WI38 (cell line): Measurements from ENCODE around the gene GADD45GIP1.

Experiments used
- H3K4me3 ChIP-seq: 2 replicates; pipeline ENCODE4 v1.5.1; 2011; ENCODE audit warnings: low read depth, mild to moderate bottlenecking, control low read depth, low read length
- TF ChIP-seq, protein P1 (sequence below): IDR thresholded peaks from 2 replicates; pipeline ENCODE4 v1.5.1; 2012; ENCODE audit warnings: low read depth, mild to moderate bottlenecking, control low read depth, low read length

The GADD45GIP1 gene

DNA sequence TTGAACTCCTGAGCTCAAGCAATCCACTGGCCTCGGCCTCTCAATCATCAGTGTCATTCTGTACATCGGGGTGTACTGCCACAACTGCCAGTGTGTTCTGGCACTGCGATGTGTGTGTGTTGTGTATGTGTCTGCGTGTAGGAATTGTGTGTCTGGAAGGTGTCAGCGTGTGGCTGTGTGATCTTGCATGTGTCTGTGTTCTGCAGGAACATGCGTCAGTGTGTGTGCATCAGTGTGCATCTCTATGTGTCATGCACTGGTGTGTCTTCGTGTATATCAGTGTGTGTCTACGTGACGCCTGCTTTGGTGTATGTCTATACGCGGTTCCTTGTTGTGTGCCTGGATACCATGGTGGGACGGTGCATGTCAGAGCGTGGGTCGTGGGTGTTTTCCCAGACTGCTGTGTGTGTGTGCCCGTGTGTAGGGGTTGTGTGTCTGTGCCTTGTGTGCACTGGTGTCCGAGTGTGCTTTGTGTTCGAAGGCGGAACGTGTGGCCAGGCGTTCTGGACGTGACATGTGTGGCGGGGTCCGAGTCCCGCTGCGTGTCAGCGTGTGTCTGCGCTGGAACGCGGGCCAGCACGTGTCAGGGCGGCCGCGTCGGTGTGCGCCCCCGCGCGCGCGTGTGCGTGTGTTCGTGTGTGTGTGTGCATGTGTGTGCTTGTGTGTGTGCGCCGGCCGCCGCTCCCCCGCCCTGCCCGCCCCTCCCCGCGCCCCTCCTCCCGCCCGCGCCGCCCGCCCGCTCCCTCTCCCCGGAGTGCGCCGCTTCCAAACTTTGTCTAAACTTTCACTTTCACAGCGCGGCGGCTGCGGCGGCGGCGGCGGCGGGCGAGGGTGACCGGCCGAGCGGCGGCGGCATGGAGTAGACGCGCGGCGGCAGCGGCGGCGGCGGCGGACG lies 37.9 kb upstream of the GADD45GIP1 start, which contains the start of gene NFIX:
Gene NFIX, plus strand, starts transcription at position 775 of the 895 bp plus-strand sequence. CDS start 363 bp downstream, outside the sequence.
- TF ChIP-seq, protein P1, sequence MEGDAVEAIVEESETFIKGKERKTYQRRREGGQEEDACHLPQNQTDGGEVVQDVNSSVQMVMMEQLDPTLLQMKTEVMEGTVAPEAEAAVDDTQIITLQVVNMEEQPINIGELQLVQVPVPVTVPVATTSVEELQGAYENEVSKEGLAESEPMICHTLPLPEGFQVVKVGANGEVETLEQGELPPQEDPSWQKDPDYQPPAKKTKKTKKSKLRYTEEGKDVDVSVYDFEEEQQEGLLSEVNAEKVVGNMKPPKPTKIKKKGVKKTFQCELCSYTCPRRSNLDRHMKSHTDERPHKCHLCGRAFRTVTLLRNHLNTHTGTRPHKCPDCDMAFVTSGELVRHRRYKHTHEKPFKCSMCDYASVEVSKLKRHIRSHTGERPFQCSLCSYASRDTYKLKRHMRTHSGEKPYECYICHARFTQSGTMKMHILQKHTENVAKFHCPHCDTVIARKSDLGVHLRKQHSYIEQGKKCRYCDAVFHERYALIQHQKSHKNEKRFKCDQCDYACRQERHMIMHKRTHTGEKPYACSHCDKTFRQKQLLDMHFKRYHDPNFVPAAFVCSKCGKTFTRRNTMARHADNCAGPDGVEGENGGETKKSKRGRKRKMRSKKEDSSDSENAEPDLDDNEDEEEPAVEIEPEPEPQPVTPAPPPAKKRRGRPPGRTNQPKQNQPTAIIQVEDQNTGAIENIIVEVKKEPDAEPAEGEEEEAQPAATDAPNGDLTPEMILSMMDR = no peak

DNA sequence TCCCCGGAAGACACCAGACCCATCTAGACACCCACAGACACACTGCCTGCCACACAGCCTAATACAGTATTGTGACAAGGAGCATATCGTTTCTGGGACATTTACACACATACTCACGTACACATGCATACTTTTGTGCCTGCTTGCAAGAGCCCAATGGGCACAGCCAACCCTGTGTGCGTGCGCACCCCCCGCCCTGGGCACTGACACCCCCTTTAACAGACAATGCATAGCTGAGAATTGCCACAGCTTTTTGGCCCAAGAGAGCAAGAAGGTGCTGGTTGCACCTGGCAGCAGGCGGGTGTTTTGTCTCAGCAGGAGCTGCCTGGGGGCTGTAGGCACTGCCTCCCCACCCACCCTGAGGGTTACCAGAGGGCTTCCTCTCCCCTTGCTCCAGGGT lies 36.5 kb upstream of the GADD45GIP1 start:
- TF ChIP-seq, protein P1 = no peak
- no peak overlapping the region for H3K4me3 ChIP-seq

More for the DNA sequence above, 37.9 kb upstream of the GADD45GIP1 start, which contains the start of gene NFIX:
- peak within 1 kb of the TSS; percentile 68 for H3K4me3 ChIP-seq

DNA sequence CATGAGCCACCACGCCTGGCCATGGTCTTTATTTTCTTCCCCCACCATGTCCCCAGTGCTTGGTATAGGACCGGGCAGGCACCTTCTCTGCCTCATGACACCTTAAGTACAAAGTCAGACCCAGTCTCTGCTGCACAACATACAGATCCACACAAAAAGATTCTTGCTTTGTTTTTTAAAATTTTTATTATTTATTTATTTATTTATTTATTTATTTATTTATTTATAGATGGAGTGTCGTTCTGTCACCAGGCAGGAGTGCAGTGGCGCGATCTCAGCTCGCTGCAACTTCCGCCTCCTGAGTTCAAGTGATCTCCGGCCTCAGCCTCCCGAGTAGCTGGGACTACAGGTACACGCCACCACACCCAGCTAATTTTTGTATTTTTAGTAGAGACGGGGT lies 35.7 kb upstream of the GADD45GIP1 start:
- TF ChIP-seq, protein P1 = no peak
- H3K4me3 ChIP-seq = no peak overlapping the region

DNA sequence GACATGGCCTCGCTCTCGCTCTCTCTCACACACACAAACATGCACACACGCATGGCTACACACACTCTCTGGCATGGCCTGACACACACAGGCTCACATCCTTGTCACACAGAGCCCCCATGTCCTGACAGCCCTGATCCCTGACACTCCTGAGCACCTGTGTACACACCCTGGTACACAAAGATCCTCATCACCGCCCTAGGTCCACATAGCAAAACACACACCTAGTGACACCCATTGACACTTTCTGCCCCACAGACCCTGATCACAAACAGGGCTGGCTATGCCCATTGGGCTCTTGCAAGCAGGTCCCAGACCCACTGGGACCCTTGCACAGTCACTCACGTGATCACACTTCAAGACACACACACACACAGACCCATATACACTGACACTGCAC lies 34.3 kb upstream of the GADD45GIP1 start:
- H3K4me3 ChIP-seq = no peak overlapping the region
- TF ChIP-seq, protein P1 = no peak

DNA sequence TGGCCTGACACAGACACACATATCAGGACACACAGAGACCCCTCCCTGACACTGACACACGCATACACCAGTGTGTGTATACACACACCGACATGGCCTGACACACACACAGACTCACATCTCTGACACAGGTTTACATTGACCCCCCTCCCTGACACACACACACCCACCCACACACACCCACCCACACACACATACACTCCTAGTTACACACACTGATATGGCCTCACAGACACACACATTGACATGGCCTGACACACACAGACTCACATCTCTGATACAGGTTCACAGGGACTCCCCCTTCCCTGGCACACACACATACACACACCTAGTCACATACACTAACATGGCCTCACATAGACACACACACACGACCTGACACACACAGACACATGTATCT lies 33.8 kb upstream of the GADD45GIP1 start:
- TF ChIP-seq, protein P1 = no peak
- H3K4me3 ChIP-seq = no peak overlapping the region

DNA sequence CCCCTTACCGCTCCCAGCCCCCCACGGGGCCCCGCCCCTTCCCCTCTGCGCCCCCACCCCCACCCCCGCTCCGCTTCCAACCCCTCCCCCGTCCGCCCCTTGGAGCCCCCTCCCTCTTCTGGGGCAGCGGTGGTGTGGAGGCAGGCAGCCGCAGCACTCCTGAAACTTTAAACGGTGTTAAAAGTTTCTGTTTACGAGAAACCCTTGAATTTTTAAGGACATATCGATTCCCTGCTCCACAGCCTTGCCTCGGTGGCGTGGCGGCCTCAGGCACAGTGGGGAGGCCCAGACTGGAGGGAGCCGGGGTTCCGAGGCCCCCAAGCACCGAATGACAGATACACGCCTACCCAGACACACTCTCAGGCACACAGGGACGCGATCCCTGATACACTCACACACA lies 33.4 kb upstream of the GADD45GIP1 start:
- no peak overlapping the region for H3K4me3 ChIP-seq
- TF ChIP-seq, protein P1 = no peak

DNA sequence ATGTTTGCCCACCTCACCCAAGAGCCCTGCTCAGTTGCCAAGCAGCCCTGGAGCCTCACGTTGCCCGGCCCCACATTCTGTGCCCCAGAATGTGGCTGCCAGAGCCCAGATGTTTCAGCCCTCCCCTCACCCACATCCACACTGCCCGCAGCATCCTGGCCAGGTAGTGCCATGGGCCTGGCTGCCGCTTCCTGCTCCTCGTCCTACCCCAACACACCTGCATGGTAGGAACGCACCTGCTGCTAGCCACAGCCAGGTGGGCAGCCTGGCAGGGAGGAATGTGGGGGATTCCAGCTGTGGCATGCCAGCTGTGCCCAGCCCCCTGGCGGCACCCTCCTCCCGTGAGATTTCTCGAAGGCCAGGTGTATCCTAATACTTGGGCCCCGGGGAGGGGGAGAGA lies 30.8 kb upstream of the GADD45GIP1 start:
- TF ChIP-seq, protein P1 = no peak
- H3K4me3 ChIP-seq = no peak overlapping the region
